HG03025 (cell line): ENCODE results near the gene LGALS4.
"Not testable (repeated sequence)": the region's sequence is repeated elsewhere in the genome, so short reads cannot be mapped to it uniquely, and the experiment has no call there.

Source experiments
- ATAC-seq: cut with Tn5 transposase; IDR thresholded peaks from one replicate; pipeline ENCODE4 v1.9.1; 2021; ENCODE audit warnings: mild to moderate bottlenecking, moderate library complexity; ENCODE audit not compliant: unreplicated experiment, low FRiP score

Gene LGALS4

GRCh38 chr19:38800577-38801347 is 12.0 kb downstream of the LGALS4 start:
- ATAC-seq = no peak

- ATAC-seq = no peak
These were observed 13.6 kb downstream of the LGALS4 start for GRCh38 chr19:38799104-38799503.

GRCh38 chr19:38797781-38798180 is 15.0 kb downstream of the LGALS4 start:
- ATAC-seq = not testable (repeated sequence)

DNA sequence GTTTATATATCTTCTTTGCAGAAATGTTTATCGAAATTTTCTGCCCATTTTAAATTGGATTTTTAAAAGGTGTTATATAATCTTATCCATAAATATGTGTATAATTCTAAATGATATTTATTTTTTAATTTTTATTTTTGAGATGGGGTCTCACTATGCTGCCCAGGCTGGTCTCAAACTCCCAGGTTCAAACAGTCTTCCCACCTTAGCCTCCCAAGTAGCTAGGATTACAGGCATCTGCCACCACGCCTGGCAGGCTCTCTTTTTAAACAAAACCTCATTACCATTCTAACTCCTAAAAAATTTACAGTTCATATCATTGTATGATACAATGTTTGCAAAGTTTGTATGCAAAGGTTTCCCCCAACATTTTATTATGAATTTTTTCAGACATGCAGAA is 16.6 kb downstream of the LGALS4 start:
- ATAC-seq = no peak

DNA sequence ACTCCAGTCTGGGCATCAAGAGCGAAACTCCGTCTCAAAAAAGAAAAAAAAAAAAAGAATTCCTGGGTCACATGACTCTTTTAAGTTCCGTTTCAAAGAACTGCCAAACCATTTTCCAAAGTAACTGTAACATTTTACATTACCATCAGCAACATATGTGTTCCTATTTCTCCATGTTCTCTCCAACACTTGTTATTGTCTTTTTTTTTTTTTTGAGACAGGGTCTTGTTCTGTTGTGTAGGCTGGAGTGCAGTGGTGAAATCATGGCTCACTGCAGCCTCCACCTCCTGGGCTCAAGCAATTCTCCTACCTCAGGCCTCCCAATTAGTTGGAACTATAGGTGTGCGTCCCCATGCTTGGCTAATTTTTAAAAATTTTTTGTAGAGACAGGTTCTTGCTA is 17.2 kb downstream of the LGALS4 start:
- no peak for ATAC-seq

- no peak for ATAC-seq
These were observed 19.1 kb downstream of the LGALS4 start for GRCh38 chr19:38793671-38794070.

GRCh38 chr19:38793177-38793576 is 19.6 kb downstream of the LGALS4 start:
- no peak for ATAC-seq

GRCh38 chr19:38792250-38793111 is 20.3 kb downstream of the LGALS4 start:
- ATAC-seq = no peak

DNA sequence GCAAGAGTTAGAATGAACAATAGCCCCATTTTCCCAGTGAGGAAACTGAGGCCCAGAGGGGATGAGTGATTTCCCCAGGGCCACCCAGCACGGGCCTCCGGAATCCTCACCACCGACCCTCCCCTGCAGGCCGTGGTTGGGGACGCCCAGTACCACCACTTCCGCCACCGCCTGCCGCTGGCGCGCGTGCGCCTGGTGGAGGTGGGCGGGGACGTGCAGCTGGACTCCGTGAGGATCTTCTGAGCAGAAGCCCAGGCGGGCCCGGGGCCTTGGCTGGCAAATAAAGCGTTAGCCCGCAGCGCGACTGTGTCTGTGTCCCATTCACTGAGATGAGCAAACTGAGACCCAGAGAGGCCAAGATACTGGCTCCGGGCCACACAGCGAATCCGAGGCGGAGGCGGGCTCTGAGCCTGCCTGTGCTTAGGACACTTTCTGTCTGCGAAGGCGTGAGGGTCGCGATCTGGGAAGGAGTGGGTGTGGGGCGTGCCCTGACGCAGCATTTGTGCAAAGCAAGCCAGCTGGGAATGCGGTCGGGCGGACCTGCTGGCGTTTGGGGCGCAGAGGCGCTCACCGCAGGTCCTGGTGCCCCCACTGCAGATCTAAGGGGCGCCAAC is 21.2 kb downstream of the LGALS4 start:
- ATAC-seq = not testable (repeated sequence)

DNA sequence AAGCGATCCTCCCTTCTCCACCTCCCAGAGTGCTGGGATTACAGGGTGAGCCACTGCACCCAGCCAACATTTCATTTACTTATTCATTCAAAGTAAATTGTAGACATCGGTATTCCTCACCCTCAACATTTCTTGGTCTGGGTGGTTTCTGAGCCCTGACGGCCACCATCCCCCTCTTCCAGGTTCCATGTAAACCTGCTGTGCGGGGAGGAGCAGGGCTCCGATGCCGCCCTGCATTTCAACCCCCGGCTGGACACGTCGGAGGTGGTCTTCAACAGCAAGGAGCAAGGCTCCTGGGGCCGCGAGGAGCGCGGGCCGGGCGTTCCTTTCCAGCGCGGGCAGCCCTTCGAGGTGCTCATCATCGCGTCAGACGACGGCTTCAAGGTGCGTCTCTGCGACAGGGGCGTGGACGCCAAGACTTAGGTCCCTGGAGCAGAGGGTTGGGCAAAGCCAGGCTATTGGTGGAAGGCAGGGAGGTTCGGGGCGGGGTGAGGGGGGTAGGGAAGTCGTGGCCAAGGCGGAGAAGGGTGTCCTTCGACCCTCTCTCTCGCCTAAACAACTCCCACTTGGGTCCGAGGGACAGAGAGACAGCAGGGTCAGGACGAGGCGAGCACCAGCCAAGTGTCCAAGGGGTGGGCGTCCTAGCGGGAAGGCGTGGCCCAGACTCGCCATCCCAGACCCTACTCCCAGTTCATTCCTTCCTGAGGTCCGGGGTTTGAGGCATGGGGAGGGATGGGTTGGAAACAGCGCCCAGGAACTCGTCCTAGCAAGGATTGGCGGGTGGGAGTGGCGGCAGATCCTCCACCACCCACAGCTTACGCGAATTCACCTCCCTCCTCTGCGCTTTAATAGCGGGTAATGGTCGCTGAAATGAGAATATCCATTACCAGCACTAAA is 22.0 kb downstream of the LGALS4 start:
- ATAC-seq = not testable (repeated sequence)

DNA sequence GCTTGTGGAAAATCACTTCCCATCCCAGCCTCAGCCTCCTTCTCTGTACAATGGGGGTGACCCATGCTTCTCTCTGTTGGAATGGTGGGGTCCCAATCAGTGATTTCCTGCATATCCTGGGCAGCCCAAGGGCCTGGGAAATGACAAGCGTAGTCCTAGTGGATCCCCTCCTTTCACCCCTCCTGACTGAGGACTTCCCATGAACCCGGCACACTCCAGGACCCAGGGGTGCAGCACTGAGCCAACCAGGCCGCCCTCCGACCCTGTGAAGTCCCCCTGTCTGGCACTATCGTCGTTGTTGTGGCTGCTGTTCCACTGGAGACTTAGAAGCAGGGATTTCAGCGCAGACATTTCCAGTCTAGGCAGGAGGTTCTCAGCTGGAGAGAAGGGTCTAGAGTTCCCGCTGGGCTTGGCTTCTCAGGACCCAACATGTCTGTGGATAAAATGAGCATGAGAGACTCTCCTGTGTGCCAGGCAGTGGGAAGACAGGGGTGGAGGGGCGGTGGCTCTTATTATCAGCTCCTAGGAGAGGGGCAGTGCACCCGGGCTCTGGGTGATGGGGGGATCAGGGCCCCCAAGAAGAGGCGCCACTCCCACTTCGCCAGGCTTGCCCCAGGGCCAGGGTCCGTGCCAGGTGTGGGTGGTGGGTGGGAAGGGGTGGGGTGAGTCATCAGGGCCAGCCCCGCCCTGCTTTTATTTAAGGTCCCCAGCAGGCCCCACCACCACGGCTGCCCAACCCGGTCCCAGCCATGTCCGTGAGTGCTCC is 24.1 kb downstream of the LGALS4 start, which contains the start of gene LGALS7B:
Gene LGALS7B (plus strand): TSS at position 723 of the 766 bp plus-strand sequence. CDS start 27 bp downstream, at position 750.
- ATAC-seq = no peak

GRCh38 chr19:38786572-38787265 is 26.0 kb downstream of the LGALS4 start:
- ATAC-seq = no peak

DNA sequence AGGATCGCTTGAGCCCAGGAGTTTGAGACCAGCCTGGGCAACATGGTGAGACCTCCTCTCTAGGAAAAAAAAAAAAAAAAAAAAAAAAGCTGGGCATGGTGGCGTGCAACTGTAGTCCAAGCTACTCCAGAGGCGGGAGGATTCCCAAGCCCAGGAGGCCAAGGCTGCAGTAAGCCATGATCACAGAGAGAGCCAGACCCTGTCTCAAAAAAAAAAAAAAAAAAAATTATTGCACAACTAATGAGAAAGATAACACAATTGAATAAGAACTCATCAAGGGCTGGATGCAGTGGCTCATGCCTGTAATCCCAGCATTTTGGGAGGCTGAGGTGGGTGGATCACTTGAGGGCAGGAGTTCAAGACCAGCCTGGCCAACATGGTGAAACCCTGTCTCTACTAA is 26.7 kb downstream of the LGALS4 start:
- ATAC-seq = not testable (repeated sequence)

GRCh38 chr19:38785187-38785699 is 27.5 kb downstream of the LGALS4 start:
- ATAC-seq = no peak

- ATAC-seq = no peak
These were observed 28.5 kb downstream of the LGALS4 start for GRCh38 chr19:38784224-38784623.

DNA sequence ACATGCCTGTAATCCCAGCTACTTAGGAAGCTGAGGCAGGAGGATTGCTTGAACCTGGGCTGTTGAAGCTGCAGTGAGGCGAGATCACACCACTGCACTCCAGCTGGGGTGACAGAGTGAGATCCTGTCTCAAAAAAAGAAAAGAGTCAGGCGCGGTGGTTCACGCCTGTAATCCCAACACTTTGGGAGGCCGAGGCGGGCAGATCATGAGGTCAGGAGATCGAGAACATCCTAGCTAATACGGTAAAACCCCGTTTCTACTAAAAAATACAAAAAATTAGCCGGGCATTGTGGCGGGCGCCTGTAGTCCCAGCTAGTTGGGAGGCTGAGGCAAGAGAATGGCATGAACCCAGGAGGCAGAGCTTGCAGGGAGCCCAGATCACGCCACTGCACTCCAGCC is 30.5 kb downstream of the LGALS4 start:
- ATAC-seq = not testable (repeated sequence)

GRCh38 chr19:38781058-38781457 is 31.7 kb downstream of the LGALS4 start:
- ATAC-seq = no peak

DNA sequence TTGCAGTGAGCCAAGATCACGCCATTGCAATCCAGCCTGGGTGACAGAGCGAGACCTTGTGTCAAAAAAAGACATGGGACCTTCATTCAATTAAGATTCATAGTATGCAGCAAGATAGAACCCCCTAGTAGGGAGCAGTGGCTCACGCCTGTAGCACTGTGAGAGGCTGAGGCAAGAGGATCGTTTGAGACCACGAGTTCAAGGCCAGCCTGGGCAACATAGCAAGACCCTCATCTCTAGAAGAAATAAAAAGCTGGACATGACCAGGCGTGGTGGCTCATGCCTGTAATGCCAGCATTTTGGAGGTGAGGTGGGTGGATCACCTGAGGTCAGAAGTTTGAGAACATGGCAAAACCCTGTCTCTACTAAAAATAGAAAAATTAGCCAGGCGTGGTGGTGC is 32.3 kb downstream of the LGALS4 start:
- no peak for ATAC-seq

GRCh38 chr19:38778733-38779132 is 34.0 kb downstream of the LGALS4 start:
- ATAC-seq = no peak
